GM18511 (cell line): Measurements from ENCODE around the gene MMADHC.
"Not testable (repeated sequence)": the region's sequence is repeated elsewhere in the genome, so short reads cannot be mapped to it uniquely, and the experiment has no call there.

Experiments used
- ATAC-seq: cut with Tn5 transposase; IDR thresholded peaks from one replicate; pipeline ENCODE4 v1.9.1; 2021; ENCODE audit warnings: mild to moderate bottlenecking, moderate library complexity; ENCODE audit not compliant: unreplicated experiment

MMADHC gene

GRCh38 chr2:149595056-149595963, 7.7 kb upstream of the MMADHC start:
- ATAC-seq: no peak

- ATAC-seq: no peak
Measured at GRCh38 chr2:149594411-149594810, 6.8 kb upstream of the MMADHC start.

DNA sequence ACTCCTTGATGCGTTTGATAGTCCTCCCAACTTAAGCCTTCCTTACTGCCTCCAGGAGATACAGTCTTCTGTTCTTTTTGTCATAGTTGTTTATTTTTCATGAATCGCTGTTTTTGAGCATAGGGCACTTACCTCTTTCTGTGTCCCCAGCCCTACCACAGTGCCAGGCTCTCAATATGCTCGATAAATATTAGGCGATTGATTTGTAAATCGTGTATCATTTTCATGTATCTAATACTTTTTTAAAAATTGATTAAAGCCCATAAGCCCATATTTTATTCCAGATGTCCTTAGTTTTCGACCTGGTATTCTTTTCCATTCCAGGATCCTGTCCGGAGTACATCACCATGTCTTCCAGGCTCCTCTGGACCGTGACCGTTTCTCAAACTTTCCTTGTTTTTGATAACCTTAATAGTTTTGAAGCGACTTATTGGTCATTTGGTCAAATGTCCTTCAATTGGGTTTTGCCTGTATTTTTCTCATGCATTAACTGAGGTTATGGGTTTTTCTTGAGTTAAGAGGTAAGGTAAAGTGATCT, 444 bp upstream of the MMADHC start:
- peak; percentile 36 for ATAC-seq

DNA sequence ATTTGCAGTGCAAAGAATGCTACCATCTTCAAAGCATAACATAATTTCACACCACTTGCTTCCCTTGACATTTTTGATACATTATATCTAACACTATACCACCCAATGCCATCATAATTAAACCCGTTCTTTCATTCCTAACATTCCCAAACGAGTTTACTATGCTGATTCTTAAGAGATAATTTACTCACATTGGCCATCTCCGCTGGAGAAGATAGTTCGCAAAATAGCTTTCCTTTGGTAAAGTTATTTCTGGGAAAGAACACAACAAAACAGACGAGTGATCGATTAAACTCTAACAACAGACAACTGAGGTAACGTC, 716 bp downstream of the MMADHC start:
- no peak for ATAC-seq

GRCh38 chr2:149586063-149586462, 1.5 kb downstream of the MMADHC start:
- ATAC-seq: no peak

- no peak for ATAC-seq
Measured at GRCh38 chr2:149585166-149585885, 2.2 kb downstream of the MMADHC start.

GRCh38 chr2:149579972-149580882, 7.3 kb downstream of the MMADHC start:
- ATAC-seq: no peak

DNA sequence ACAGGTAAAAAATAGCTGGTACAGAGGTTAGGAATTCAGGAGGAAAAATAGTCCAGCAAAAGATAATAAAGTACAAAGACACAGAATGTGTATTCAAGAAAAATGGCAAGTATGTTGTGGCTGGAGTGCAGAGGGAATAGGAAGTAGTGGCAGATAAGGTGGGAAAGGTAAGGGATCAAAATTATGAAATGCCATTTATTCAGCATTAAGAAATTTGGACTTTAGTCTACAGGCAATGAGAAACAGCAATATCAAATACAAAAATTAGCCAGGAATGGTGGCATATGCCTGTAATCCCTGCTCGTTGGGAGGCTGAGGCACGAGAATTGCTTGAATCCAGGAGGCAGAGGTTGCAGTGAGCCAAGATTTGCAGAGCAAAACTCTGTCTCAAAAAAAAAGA, 10.3 kb downstream of the MMADHC start:
- no peak for ATAC-seq

DNA sequence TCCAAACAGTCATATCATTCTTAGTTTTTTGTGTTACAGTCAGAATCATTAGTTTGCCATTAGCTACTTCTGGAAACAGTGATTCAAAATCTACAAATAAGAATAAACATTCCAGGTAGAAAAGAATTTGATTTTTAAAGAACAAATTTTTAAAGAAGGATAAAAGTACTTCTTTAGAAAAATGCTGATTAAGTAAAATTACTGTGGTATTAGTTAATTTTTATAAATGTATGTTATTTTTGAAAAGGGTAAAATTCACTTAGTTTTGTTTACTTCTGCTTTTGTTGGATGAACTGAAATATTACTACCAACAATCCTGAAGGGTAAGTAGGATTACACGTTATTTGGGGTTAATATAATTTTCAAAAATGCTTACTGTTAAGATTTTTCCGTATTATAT, 11.8 kb downstream of the MMADHC start:
- no peak for ATAC-seq

GRCh38 chr2:149575277-149575676, 12.3 kb downstream of the MMADHC start:
- ATAC-seq: no peak

- no peak for ATAC-seq
Measured at GRCh38 chr2:149573760-149574159, 13.8 kb downstream of the MMADHC start.

DNA sequence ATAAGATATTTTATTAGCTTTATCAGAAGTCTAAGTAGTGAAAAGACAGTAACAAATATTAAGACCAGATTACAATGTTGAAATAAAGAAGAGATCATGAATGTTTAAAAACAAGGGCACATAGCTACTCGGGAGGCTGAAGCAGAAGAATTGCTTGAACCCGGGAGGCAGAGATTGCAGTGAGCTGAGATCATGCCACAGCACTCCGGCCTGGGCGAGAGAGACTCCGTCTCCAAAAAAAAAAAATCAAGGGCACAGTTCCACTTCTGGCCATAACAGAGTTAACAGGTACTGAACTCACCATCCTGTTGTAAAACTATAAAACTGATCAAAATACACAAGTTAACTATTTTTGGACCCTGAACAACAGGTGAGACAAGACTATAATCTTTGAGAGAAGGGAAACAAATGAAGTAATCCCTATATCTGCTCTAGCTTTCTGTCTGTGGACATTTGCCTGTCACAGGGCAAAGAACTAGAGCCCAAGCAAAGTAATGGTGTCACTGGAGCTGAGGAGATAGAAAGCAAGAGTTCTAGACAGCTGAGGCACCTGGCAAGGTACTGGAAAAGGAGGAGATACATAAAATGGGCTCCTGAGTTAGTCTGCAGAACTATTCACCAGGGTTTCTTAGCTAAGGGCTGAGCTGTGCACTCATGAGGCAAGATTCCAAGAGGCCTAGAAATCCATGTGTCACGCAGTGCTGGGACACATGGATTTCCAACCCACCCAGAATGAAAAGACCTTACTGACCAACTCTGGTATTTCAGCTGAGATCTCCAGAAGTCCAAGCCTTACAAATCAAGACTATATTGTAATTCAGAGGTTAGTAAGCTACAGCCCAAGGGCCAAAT, 15.2 kb downstream of the MMADHC start:
- ATAC-seq: no peak

GRCh38 chr2:149568138-149568537, 19.4 kb downstream of the MMADHC start:
- no peak for ATAC-seq

GRCh38 chr2:149566652-149567051, 20.9 kb downstream of the MMADHC start:
- ATAC-seq: no peak

DNA sequence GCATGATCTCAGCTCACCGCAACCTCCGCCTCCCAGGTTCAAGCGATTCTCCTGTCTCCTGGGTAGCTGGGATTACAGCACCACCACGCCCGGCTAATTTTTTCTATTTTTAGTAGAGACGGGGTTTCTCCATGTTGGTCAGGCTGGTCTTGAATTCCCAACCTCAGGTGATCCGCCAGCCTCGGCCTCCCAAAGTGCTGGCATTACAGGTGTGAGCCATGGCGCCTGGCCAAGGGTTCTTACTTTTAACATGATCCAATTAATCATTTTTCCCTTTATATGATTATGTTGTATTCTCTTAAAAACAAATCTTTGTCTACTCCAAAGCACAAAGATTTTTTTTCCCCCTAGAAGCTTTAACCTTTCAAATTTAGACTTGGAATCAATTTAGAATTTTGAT, 21.9 kb downstream of the MMADHC start:
- ATAC-seq: not testable (repeated sequence)

DNA sequence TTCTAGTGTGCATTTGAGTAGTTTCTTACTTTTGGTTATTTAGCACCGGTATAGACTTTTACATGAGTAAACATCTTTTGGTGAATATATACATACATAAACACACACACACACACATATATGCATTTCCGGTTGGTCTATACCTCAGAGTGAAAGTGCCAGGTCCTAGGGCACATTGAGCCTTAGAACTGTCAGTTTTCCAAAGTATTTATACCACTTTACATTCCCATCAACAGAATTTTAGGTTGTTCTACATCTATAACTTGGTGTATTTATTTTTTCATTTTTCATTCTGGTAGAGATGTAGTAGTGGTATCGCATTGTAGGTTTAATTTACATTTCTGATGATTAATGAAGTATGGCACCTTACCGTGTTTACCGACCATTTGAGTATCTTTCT, 22.6 kb downstream of the MMADHC start:
- ATAC-seq: no peak

- ATAC-seq: no peak
Measured at GRCh38 chr2:149564097-149564496, 23.5 kb downstream of the MMADHC start.

DNA sequence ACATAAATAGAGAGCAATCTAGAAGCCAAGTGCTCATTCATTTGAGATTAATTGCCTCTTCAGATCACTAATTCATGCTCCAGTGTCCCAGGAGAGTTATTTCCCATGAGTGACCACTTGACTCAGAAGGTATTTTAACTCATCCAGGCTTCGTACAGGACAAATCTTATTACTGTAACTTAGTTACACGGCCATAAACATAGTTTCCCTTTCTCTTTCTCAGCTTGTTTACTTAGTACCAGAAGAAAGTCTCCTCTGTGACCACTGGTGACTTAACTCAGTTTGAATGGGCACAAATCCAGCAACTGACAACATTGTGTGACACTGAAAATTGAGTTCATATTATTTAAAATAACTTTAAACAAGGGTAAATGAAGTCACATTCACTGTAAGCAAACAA, 25.3 kb downstream of the MMADHC start:
- ATAC-seq: peak; percentile 70

GRCh38 chr2:149561309-149561926, 26.2 kb downstream of the MMADHC start:
- ATAC-seq: no peak
